ENCODE measurements around the gene FAT1.

The FAT1 gene

GRCh38 chr4:186688150-186688943 lies 35.3 kb downstream of the FAT1 start:
- Histone ChIP-seq H3K36me3 (ENCODE audit: control insufficient read depth in 2 of 2, insufficient read depth in 1 of 2, low read length in 2 of 2) (peaks cover 0 to 6% of the 10 kb centered on the region in 2 experiments; a peak in 2 of 3 replicates), H3K27ac (ENCODE audit: extremely low read depth, low read depth, low read length) (no peak overlapping the region), H3K9me3 (ENCODE audit: control insufficient read depth, insufficient read depth, low read depth, low read length) (no peaks in the 10 kb centered on the region), H3K4me1 (ENCODE audit: control insufficient read depth, insufficient read depth, low read length) (peaks cover 11% of the 10 kb centered on the region), H3K4me3 (ENCODE audit: low read depth, low read length) (no peak overlapping the region)
- ChIA-PET CTCF (no interaction called here), POLR2A (no interaction called here)
- TF ChIP-seq ZSCAN4 (tag by site-specific recombination; IDR thresholded peaks at IDR 0.05) (no peak), ZSCAN16 (tag by site-specific recombination; IDR thresholded peaks at IDR 0.05) (no peak), ZNF488 (tag by site-specific recombination; IDR thresholded peaks at IDR 0.05) (no peak), ZNF791 (tag by site-specific recombination; IDR thresholded peaks at IDR 0.05) (no peak), ZNF354C (tag by site-specific recombination; IDR thresholded peaks at IDR 0.05; ENCODE audit: borderline replicate concordance, low read depth) (no peak)

- Histone ChIP-seq H3K4me1 (ENCODE audit: control insufficient read depth, insufficient read depth, low read length) (peaks cover 11% of the 10 kb centered on the region), H3K27ac (ENCODE audit: extremely low read depth, low read depth, low read length) (no peak overlapping the region), H3K9me3 (ENCODE audit: control insufficient read depth, insufficient read depth, low read depth, low read length) (no peaks in the 10 kb centered on the region), H3K4me3 (ENCODE audit: low read depth, low read length) (no peak overlapping the region), H3K36me3 (ENCODE audit: control insufficient read depth in 2 of 2, insufficient read depth in 1 of 2, low read length in 2 of 2) (peaks cover 0 to 6% of the 10 kb centered on the region in 2 experiments; a peak in 2 of 3 replicates)
- ChIA-PET POLR2A (no interaction called here), CTCF (no interaction called here)
- TF ChIP-seq ZNF747 (tag by site-specific recombination; IDR thresholded peaks at IDR 0.05): no peak
- no peak for TF ChIP-seq YY1 (tag by site-specific recombination; IDR thresholded peaks at IDR 0.05)
- TF ChIP-seq ZNF26 (tag by site-specific recombination; IDR thresholded peaks at IDR 0.05): no peak
- no peak for TF ChIP-seq ZNF23 (tag by site-specific recombination; IDR thresholded peaks at IDR 0.05; ENCODE audit: borderline replicate concordance)
- TF ChIP-seq ZNF140 (tag by site-specific recombination; IDR thresholded peaks at IDR 0.05): no peak
- no peak for TF ChIP-seq ZNF221 (tag by site-specific recombination; IDR thresholded peaks at IDR 0.05; ENCODE audit: borderline replicate concordance)
- no peak for TF ChIP-seq ZNF48 (tag by site-specific recombination; IDR thresholded peaks at IDR 0.05)
Observed at GRCh38 chr4:186687265-186687664, 36.4 kb downstream of the FAT1 start.

- POLR2A ChIA-PET: interaction anchor here (0.8 kb wide), 2 partner anchors 38 to 79 kb away, joined by 3 read pairs; partner anchors contain the start of gene FAT1
- no peak overlapping the region for H3K4me3 ChIP-seq (ENCODE audit: low read depth, low read length)
- TF ChIP-seq BCL11A (tag by site-specific recombination; IDR thresholded peaks at IDR 0.05; ENCODE audit: low read depth) (no peak), ZFP3 (tag by site-specific recombination; IDR thresholded peaks at IDR 0.05; ENCODE audit: low read depth) (no peak), ZNF157 (tag by site-specific recombination; IDR thresholded peaks at IDR 0.05) (no peak), PRDM6 (tag by site-specific recombination; IDR thresholded peaks at IDR 0.05) (no peak), ZNF239 (tag by site-specific recombination; IDR thresholded peaks at IDR 0.05) (no peak)
- no peaks in the 10 kb centered on the region for H3K9me3 ChIP-seq (ENCODE audit: control insufficient read depth, insufficient read depth, low read depth, low read length)
- CTCF ChIA-PET: interaction anchor here (1.1 kb wide), 1 partner anchor 16 kb away, joined by 3 read pairs; no protein-coding TSS in a partner anchor
- no peak overlapping the region for H3K27ac ChIP-seq (ENCODE audit: extremely low read depth, low read depth, low read length)
- H3K4me1 ChIP-seq (ENCODE audit: control insufficient read depth, insufficient read depth, low read length): peaks cover 11% of the 10 kb centered on the region
- H3K36me3 ChIP-seq (ENCODE audit: control insufficient read depth in 2 of 2, insufficient read depth in 1 of 2, low read length in 2 of 2): peaks cover 0 to 6% of the 10 kb centered on the region in 2 experiments; a peak in 1 of 3 replicates
Observed at GRCh38 chr4:186685767-186686183, 37.9 kb downstream of the FAT1 start.
